Spleen (tissue), 13 donors: Measurements from ENCODE around the gene RAB39B. TPM values are rescaled to one million over a fixed set of nuclear protein-coding genes. Genes with fewer than 3 reads are reported as not detected.

Experiments
- DNase-seq: peaks from one replicate; pipeline ENCODE4 v3.0.0-alpha.2; 2020
- H3K27ac ChIP-seq, 8 donors: fragments of 200-600 bp; sonication (generic) in 7 of 8; 1 replicate in 4 of 8; 2 replicates in 4 of 8; pipeline versions ENCODE4 v1.5.0 to v1.8.0; 2016 to 2021; ENCODE audit warnings: inconsistent platforms in 4 of 8, mild to moderate bottlenecking in 4 of 8, moderate library complexity in 1 of 8
- H3K27me3 ChIP-seq, 7 donors: fragments of 200-600 bp; sonication (generic) in 6 of 7; replicated peaks in 1 of 7; 1 replicate in 4 of 7; 2 replicates in 3 of 7; pipeline versions ENCODE4 v1.5.0 to v1.8.0; 2016 to 2021; ENCODE audit warnings: inconsistent platforms in 3 of 7, mild to moderate bottlenecking in 1 of 7
- H3K36me3 ChIP-seq, 6 donors: fragments of 200-600 bp; sonication (generic) in 5 of 6; 1 replicate in 4 of 6; 2 replicates in 2 of 6; pipeline versions ENCODE4 v1.5.0 to v1.8.0; 2016 to 2021; ENCODE audit warnings: inconsistent platforms in 2 of 6
- H3K4me1 ChIP-seq, 6 donors: fragments of 200-600 bp; sonication (generic) in 5 of 6; 1 replicate in 3 of 6; 2 replicates in 3 of 6; pipeline versions ENCODE4 v1.5.0 to v1.8.0; 2016 to 2021; ENCODE audit warnings: inconsistent platforms in 3 of 6
- H3K4me3 ChIP-seq, 8 donors: fragments of 200-600 bp; sonication (generic) in 7 of 8; 1 replicate in 4 of 8; 2 replicates in 4 of 8; pipeline versions ENCODE4 v1.5.0 to v1.8.0; 2016 to 2021; ENCODE audit warnings: inconsistent platforms in 4 of 8, mild to moderate bottlenecking in 4 of 8, moderate library complexity in 2 of 8
- H3K9me3 ChIP-seq, 8 donors: fragments of 200-600 bp; sonication (generic) in 7 of 8; 1 replicate in 4 of 8; 2 replicates in 4 of 8; pipeline versions ENCODE4 v1.5.0 to v1.8.0; 2016 to 2021; ENCODE audit warnings: inconsistent platforms in 4 of 8
- CTCF ChIP-seq, 11 experiments: fragments of 200-600 bp in 7 of 11; fragments of 450-650 bp in 4 of 11; sonication (generic) in 4 of 11; IDR thresholded peaks in 8 of 11; conservative IDR thresholded peaks in 3 of 11; 1 replicate in 7 of 11; 2 replicates in 4 of 11; pipeline versions ENCODE4 v1.4.0 to v1.8.0; 2016 to 2021; ENCODE audit warnings: antibody characterized with exemption in 11 of 11, inconsistent platforms in 4 of 11, mild to moderate bottlenecking in 1 of 11
- POLR2A ChIP-seq, 3 donors: fragments of 450-650 bp; IDR thresholded peaks; one replicate each; pipeline ENCODE4 v1.5.1; 2017; ENCODE audit warnings: antibody characterized with exemption in 3 of 3, mild to moderate bottlenecking in 1 of 3
- POLR2AphosphoS5 ChIP-seq, 3 donors: sonication (generic); formaldehyde crosslinking; IDR thresholded peaks; one replicate each; pipeline ENCODE4 v1.5.1; 2017; ENCODE audit warnings: antibody characterized with exemption in 3 of 3
- WGBS, 5 donors: extraction: QIAGEN DNeasy Blood & Tissue Kit in 3 of 5; methylation state at CpG; one replicate each; pipeline versions ENCODE4 v1.1.5 to v1.1.7; 2013 to 2018; 5-methylcytosine and 5-hydroxymethylcytosine counted together
- intact Hi-C: fragments of 100-400 bp; cut with DNase I; formaldehyde crosslinking; loops from one replicate; pipeline ENCODE4 v1.15.0; 2023; ENCODE audit warnings: low total_unique reads
- long read RNA-seq, 2 donors: transcript quantifications; one replicate each; lab custom pipeline, GENCODE V29; 2026
- polyA plus RNA-seq, 3 donors: library from polyadenylated mRNA; stranded (reverse); fragments of 200-250 nt; gene quantifications; one replicate each; pipeline ENCODE4 v1.2.1, GENCODE V29; 2013
- total RNA-seq, 7 donors: library from RNA; depleted of rRNA in 3 of 7; stranded (reverse); fragments of >200 nt in 3 of 7; fragmentation: NEBNext Ultra II Directional in 4 of 7; extraction: Animal tissue kit (Norgen Biotek cat#: 25700) in 4 of 7; gene quantifications; one replicate each; pipeline versions ENCODE4 v1.1.0 to v1.2.1, GENCODE V29; 2016 to 2021
- donor health status: healthy with polysubstance abuse.
- donor health status: DM: no; HTN: no; CAD: no; lungs with moderate emphysema.
- donor health status: DM: no; HTN: no; CAD: no.
- donor health status: Bipolar disorder and iron deficiency.
- donor health status: healthy.
- donor health status: DM: no; HTN: no; CAD: no.
- donor health status: DM: yes; HTN: yes; CAD: no.

The RAB39B gene
- 1 to 10 TPM; 3.6 to 8.3 (median 4.4) TPM for total RNA-seq
- 1 to 10 TPM; 3.3 to 4.3 (median 3.9) TPM for polyA plus RNA-seq
- long read RNA-seq, donor 1 = 0 reads
- long read RNA-seq, donor 2, partial matches to known transcripts = 0 of 1 reads
- long read RNA-seq, donor 2, other reads (novel, unspliced or antisense) = 0 of 1 reads

- DNase-seq = peak; percentile 90
- H3K27me3 ChIP-seq = no peaks in the 10 kb centered on the region
- intact Hi-C loops = no loop called here
- TF ChIP-seq POLR2A (IDR thresholded peaks at IDR 0.05) (no peak), CTCF (IDR thresholded peaks at IDR 0.05 in 8 of 11, conservative IDR thresholded peaks at IDR 0.05 in 3 of 11) (peak in 1 of 11 experiments; percentile 7), POLR2AphosphoS5 (IDR thresholded peaks at IDR 0.05) (peak; percentile 34 to 78 (median 63))
- H3K4me3 ChIP-seq = peak within 1 kb of the TSS; percentile 51 to 77 (median 62)
- peaks cover 0 to 7% (median 0%) of the 10 kb centered on the region in 6 donors for H3K36me3 ChIP-seq
- H3K27ac ChIP-seq = peak within 1 kb of the TSS; percentile 51 to 87 (median 80)
- WGBS, 5 donors = 0 to 24% (median 1%) methylated on average over 11 to 58 of the region's 58 CpGs
- no peaks in the 10 kb centered on the region for H3K9me3 ChIP-seq
- H3K4me1 ChIP-seq = peaks cover 0 to 32% (median 12%) of the 10 kb centered on the region in 6 donors
Measured at GRCh38 chrX:155263854-155264628, at the start of gene RAB39B. Gene RAB39B, minus strand, starts transcription at chrX:155264491. Its CDS starts 203 bp downstream, at chrX:155264288.

GRCh38 chrX:155313766-155314165 is 49.5 kb upstream of the RAB39B start:
- no peak for TF ChIP-seq POLR2A (IDR thresholded peaks at IDR 0.05)
- TF ChIP-seq CTCF (IDR thresholded peaks at IDR 0.05 in 8 of 11, conservative IDR thresholded peaks at IDR 0.05 in 3 of 11) = no peak
- TF ChIP-seq POLR2AphosphoS5 (IDR thresholded peaks at IDR 0.05) = no peak
- 76 to 95% (median 83%) methylated on average over 3 to 4 of the region's 4 CpGs for WGBS, 5 donors
- H3K27me3 ChIP-seq = no peaks in the 10 kb centered on the region

GRCh38 chrX:155293771-155294170 is 29.5 kb upstream of the RAB39B start:
- Histone ChIP-seq H3K27ac (no peak overlapping the region), H3K4me1 (no peaks in the 10 kb centered on the region), H3K36me3 (peaks cover 0 to 9% (median 0%) of the 10 kb centered on the region in 6 donors), H3K27me3 (no peaks in the 10 kb centered on the region), H3K9me3 (no peaks in the 10 kb centered on the region), H3K4me3 (no peak overlapping the region)
- no peak for DNase-seq
- intact Hi-C loops = no loop called here
- TF ChIP-seq POLR2AphosphoS5 (IDR thresholded peaks at IDR 0.05) (no peak), CTCF (IDR thresholded peaks at IDR 0.05 in 8 of 11, conservative IDR thresholded peaks at IDR 0.05 in 3 of 11) (no peak), POLR2A (IDR thresholded peaks at IDR 0.05) (no peak)

More at GRCh38 chrX:155313766-155314165, 49.5 kb upstream of the RAB39B start:
- intact Hi-C loops = no loop called here
- DNase-seq = no peak
- Histone ChIP-seq H3K4me3 (no peak overlapping the region), H3K27ac (no peak overlapping the region), H3K4me1 (no peaks in the 10 kb centered on the region), H3K36me3 (no peaks in the 10 kb centered on the region), H3K9me3 (peaks cover 0 to 22% (median 6%) of the 10 kb centered on the region in 8 donors)

- Histone ChIP-seq H3K9me3 (no peaks in the 10 kb centered on the region), H3K27me3 (no peaks in the 10 kb centered on the region), H3K4me3 (no peak overlapping the region), H3K4me1 (no peaks in the 10 kb centered on the region), H3K36me3 (peaks cover 0 to 26% (median 0%) of the 10 kb centered on the region in 6 donors), H3K27ac (no peak overlapping the region)
- no peak for TF ChIP-seq POLR2A (IDR thresholded peaks at IDR 0.05)
- TF ChIP-seq CTCF (IDR thresholded peaks at IDR 0.05 in 8 of 11, conservative IDR thresholded peaks at IDR 0.05 in 3 of 11) = no peak
- TF ChIP-seq POLR2AphosphoS5 (IDR thresholded peaks at IDR 0.05) = no peak
- intact Hi-C loops = no loop called here
- DNase-seq = no peak
- 80 to 96% (median 94%) methylated on average over 1 of the region's 1 CpG for WGBS, 5 donors
Measured at GRCh38 chrX:155279873-155280272, 15.6 kb upstream of the RAB39B start.
